Gastrocnemius medialis (tissue), 4 donors: ENCODE measurements around the gene NUDT5.

Source experiments
- CTCF ChIP-seq, 5 experiments: fragments of 450-650 bp in 3 of 5; fragments of 200-600 bp in 2 of 5; sonication (generic) in 2 of 5; IDR thresholded peaks in 4 of 5; conservative IDR thresholded peaks in 1 of 5; 1 replicate in 4 of 5; 2 replicates in 1 of 5; pipeline ENCODE4 v1.5.1; 2016 to 2019; ENCODE audit warnings: antibody characterized with exemption in 5 of 5, mild to moderate bottlenecking in 3 of 5, moderate library complexity in 3 of 5
- POLR2A ChIP-seq, 2 donors: fragments of 450-650 bp; IDR thresholded peaks; one replicate each; pipeline ENCODE4 v1.6.1; 2017; ENCODE audit warnings: antibody characterized with exemption in 2 of 2, mild to moderate bottlenecking in 2 of 2, moderate library complexity in 2 of 2

DNA sequence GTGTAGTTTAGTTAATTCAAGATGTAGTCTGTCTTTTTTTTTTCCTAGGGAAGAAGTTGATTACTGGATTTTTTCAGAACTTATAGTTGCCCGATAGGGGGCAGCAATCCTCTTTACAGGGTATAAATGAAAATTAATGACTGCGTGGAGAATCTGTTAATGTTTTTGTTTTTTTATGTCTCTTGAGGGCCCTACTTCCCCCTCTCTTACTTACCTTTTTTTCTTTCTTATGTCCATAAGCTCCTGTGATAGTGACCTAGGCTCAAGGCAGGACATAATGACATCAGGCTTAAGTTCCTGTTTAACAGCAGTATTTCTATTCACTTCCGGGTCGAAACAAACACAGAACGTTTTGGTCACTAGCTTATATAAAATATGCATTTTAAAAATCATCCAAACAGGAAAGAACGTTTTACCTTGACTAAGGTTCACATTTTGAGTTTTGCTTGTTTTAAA lies 19.1 kb upstream of the NUDT5 start:
- TF ChIP-seq CTCF (IDR thresholded peaks at IDR 0.05 in 4 of 5, conservative IDR thresholded peaks at IDR 0.05 in 1 of 5): peak in 4 of 5 experiments; percentile 21 to 61 (median 35)
- TF ChIP-seq POLR2A (IDR thresholded peaks at IDR 0.05): no peak
